GDM1 (cell line): ENCODE measurements around the gene ADIRF.
"Not testable (repeated sequence)": the region's sequence is repeated elsewhere in the genome, so short reads cannot be mapped to it uniquely, and the experiment has no call there.

Experiments
- DNase-seq: peaks from one replicate; lab custom pipeline; 2025; lab: John Stamatoyannopoulos, UW

ADIRF gene

DNA sequence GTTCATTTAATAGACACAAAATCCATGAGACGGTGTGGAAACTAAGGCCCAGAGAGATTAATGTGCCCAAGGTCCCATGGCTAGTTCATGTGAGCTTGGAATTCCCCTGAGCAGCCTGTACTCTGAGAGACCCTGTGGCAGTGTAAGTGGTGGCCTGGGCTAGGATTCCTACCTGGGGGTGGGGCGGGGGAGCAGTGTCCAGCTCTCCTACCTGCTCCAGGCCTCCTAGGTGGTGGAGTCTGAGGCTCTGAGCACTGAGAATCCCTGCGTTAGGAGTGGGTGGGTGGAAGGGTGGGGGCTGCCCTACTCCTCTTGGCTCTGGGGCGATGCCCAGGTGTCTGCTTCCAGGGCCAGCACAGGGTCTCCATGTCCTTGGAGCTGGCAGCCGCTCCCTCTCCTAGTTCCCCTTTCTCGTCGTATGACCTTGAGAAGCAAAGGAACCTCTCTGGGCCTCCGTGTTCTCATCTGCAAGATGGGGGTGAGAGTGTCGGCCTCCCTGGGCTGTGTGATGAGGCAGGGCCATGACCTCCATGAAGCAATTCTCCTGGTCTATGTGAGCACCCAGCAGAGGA lies 7.3 kb upstream of the ADIRF start:
- DNase-seq: no peak

DNA sequence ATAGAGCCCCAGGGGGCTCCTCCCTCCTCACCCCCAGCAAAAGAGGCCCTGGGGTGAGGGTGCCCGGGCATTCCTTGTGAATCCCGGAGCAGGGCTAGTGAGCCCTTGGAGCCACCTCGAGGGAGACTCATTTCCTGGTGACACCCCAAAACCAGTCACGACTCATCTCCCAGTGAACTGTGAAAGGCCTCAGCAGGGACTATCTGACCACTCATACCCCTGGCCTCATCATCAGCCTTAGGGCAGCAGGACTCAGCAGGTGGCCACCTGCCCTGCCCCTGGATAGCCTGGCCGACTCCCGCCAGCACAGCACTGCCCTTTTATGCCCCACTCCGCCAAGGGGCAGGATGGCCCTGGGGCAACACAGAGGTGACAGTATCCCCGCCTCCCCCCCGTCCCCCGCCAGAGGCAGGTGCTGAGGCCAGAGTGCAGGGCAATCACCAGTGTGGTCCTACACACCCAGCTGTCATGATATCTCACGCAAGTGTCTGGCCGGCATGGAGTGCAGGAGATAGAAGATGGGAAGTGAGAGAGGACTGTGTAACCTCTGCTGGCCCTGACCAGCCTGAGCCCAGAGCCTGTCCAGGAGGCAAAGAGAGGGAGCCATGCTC lies 6.7 kb upstream of the ADIRF start:
- DNase-seq: no peak

DNA sequence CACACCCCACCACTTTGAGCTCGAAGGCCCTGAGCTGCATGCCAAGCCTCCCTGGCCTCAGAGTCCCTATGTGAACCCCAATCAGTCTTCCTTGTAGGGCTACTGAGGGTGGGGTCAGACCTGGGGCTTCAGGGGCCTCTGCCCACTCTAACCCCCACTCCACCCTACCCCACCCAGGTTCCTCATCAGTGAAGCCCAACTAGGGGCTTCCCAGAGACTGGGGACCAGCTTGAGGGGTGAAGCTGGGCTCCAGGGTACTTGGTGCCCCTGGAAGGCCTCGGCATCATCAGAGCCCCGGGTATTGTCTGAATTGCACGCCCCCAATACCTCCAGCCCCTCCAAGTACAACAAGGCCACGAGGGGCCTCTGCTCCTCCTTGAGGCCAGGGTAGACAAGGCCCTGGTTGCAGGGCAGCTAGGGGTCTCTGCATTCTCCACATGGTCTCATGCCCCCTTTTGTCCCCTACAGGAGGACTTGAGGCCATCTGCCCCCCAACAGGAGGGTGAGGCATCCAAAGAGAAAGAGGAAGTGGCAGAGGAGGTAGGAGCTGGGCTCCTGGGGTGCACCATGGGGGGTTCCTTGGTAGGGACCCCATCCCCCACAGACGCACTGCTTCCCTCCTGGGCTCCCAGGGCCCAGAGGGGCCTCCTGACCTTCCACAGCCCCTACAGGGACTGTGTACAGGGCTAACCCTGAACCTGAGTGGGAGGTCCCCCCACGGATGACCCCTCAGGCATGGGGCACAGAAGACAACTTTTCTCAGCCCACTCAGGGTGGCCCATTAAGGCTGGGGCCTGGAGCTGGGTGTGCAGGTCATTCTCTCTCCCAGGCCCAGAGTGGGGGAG lies 5.9 kb upstream of the ADIRF start:
- no peak for DNase-seq

DNA sequence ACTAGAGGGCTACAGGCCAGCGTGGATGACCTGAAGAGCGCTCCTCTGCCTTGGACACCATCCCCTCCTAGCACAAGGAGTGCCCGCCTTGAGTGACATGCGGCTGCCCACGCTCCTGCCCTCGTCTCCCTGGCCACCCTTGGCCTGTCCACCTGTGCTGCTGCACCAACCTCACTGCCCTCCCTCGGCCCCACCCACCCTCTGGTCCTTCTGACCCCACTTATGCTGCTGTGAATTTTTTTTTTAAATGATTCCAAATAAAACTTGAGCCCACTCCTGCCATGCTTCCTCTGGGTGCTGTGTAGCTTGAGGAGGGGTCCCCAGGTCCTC lies 5.3 kb upstream of the ADIRF start:
- DNase-seq: no peak

DNA sequence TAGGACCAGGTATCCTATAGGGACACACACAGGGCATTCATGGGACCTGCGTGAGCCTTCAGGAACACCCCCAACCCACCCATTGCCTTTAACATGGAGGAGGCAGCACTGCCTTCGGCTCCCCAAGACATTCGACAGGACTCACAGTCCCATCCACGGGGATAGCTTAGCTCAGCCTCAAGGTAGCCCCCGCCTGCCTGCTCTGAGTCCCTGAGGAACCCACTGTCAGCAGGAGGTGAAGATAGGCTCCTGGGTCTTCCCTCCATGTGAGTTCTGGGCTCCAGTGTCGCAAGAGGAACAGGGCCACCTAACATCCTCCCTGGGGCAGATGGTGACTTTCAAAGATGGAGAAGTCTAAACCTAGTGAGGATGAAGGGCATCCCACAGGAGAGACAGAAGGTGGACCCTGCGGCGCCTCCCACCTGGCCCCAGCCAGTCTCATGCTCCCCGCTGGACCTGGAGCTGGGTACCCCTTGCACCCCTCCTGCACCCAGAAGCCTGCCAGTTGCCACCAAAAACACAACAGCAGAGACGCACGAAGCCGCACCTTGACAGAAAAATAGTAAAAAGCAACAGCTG lies 4.9 kb upstream of the ADIRF start:
- DNase-seq: no peak

DNA sequence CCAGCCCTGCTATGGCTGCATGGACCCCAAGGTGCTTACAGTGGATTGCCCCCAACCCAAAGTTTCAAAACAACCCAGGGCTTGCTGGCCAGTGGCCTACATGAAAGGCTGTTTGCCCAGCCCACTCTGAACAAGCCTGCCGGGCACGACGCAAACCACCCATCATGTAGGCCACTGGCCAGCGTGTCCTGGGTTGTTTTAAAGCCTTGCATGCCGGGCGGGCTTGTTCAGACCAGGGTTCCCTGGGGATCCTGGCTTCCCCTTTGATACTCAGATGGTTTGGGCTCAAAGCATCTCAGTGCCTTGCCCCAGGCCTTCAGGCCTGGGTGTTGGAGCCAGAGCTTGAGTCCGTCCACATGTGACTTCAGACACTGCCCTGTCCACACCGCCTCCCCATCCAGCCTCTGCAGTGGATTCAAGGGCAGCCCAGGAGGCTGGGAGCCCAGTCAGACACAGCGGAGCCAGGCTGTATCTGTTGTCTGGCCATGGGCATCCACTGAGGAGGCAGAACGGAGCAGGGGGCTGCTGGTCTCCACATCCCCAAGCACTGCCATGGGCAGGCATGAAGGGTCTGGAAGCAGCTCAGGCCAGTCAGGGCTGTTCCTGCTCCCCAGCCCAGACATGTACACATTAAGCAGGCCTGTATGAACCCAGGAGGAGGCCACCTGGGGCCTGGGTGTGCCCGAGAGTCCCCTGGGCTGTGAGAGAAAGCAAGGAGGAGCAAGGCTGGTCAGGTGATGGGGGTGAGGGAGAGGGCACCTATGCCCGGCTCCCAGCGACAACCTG lies 4.0 kb upstream of the ADIRF start:
- DNase-seq: no peak

DNA sequence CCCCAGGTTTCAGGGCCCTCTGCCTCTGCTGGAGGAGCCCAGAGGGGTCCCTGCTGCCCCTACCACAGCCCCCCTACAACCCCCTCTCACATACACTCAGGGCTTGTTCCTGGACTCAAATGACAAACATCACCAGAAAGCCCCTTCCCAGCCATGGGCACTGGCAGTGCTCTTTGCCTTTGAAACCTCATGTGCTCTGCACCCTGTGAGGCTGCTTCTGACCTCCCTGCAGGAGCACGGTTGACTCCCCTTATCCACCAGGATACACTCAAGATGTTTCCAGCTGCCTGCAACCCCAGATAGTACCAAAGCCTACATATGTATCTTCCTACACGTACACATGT lies 3.5 kb upstream of the ADIRF start:
- no peak for DNase-seq

DNA sequence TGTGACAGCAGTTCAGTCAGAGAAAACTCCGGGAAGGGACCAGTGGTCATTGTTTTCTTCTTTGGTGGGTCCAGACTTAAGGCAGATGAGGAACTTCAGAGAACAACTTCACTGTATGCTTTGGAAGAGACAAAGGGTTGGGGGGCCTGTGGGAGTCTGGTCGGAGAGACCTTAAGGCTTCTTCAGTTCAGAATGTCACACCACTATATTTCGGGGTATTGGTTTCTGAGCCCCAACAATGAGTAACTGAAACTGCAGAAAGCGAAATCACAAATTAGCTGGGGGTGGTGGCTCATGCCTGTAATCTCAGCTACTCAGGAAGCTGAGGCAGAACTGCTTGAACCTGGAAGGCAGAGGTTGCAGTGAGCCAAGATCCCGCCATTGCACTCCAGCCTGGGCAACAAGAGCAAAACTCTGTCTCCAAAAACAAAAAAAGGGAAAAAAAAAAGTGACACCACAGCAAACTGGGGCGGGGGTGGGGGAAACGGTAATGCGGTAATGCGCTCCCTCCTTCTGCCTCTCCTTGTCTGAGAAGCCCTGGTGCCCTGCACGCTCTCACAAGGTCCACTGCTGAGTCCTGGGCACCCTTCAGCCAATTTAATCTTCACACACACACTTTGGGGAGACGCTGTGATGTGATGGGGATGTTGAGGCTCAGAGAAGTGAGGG lies 2.2 kb upstream of the ADIRF start:
- no peak for DNase-seq

DNA sequence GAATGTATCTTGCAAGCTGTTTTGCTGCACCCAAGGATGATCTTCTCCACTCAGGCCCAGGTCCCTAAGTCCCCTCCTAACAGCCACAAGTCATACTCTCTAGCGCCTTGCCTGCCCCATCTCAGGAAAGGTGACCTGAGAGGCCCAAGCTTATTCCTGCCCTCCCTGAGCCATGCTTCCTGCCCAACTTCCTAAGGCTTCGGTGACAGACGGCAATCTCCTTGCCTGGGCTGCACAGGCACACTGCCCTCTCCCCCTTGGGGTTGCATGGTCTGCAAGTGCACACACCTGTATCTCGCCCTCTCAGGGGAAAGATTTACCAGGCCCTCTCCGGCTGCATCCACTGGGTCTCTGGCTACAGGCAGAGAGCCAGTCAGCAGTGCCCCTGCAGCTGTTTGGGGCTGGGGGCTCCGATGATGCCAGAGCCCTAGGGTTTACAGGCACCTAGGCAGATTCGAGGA lies 771 bp upstream of the ADIRF start:
- no peak for DNase-seq

DNA sequence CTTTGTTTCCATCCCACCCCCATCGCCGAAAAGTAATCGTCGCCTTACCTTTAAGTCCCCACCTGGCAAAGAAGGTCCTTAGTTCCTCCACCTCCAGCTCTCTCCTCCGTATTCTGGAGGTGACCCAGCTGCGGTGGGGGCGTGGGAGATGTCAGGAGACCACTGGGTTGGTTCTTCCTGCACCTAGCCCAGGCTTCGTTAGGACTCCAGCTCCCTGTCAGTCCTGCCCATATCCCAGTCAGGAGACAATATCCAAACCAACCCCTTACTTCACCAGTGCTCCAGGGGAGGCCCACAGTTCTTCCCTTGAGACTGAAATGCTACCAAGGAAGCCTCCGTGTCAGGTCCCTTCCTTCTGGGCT lies 693 bp downstream of the ADIRF start:
- no peak for DNase-seq

DNA sequence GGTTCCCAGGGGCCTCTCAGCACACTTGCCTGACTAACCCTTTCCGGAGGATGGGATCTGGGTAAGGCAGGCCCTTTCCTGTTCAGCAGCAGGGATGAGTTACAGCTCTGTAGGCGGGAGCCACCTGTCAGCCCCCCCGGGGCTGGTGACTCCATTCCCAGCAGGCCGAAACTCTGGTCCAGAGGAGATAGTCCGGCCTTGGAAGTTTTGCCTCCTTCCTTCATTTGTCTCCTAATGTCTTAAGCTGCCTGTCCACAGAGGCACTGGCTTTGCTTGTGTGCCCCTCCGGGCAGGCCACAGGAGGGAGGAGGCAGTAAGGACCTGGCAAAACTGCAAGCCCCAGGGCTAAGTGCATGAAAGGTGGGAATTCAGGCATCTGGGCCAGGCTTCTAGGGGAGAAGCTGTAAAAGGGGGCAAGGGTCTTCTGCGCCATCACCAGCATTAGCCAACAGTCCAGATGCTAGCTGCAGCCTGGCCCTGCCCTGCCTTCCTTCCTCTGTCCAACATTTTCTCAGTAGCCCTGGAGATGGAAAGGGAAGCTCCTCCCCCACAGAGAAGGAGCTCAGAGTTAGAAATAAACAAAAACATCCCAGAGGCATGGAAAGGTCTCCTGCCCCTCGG lies 1.2 kb downstream of the ADIRF start:
- DNase-seq: no peak

DNA sequence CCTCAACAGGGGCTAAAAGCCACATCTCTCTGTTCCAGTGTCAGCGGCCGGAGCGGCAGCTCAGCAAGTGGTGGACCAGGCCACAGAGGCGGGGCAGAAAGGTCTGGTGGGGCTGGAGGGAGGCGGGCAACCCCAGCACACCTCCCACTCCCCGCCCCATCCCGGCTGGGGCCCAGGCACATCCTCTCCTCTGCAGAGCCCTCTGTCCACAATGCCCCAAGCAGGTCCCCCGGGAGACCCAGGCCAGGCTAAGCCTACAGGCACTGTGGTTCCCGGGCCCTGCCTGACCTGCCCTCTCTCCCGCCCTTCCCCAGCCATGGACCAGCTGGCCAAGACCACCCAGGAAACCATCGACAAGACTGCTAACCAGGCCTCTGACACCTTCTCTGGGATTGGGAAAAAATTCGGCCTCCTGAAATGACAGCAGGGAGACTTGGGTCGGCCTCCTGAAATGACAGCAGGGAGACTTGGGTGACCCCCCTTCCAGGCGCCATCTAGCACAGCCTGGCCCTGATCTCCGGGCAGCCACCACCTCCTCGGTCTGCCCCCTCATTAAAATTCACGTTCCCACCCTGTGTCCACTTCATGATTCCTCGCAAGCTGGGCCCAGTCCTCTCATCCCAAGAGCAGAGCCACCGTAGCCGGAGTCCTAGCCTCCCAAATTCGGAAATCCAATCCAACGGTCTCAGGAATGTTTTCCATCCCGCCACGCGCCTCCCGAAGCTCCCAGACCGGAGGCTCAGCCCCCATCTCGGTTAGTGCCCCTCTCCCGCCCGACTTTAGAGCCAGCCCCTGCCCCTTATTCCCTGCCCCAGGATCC lies 2.1 kb downstream of the ADIRF start:
- DNase-seq: no peak

DNA sequence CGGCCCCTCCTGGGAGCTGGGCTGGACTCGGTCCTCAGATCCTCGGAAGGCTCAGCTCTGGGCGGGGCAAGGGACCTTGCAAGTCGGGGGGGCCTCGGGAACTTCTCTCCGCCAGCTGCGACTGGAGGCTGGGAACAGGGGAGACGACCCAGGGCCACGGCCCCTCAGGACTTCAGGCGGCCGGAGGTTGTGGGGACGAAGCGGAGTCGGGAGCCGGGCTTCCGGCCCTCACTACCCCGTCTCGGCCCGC lies 2.6 kb downstream of the ADIRF start:
- no peak for DNase-seq

DNA sequence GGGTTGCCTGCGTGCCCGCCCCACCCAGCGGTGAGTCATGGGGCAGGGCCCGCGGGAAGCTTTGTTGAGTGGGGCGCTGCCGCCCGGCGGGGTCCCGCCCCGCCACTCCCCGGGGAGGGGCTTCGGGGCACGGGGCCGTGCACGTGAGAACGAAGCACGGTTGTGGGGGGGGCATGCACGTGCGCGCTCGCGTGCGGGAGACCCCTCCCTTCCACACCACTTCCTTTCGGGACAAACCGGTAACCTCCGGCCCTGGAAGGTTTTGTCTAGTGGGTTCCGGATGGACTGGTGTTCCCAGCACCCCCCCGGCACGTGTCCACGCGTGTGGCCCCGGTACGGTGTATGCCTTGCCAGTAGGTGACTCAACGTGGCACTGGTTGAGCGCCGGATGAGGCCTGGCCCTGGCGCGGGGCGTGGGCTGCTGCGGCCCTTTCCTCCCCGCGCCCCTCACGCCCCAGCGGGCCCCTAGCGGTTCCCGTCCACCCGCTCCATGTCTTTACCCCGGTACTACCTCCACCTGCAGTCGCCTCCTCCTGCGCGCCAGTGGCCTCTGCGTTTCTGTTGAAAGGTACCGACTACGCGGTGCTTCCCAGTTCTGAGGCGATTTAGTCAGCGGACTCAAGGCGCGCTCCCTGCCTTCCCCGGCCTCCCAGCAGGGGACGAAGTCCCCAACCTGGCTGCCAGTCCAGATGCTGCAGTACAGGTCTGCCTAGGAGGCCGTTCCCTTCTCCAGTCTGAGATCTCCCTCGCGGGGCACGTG lies 3.1 kb downstream of the ADIRF start:
- no peak for DNase-seq

DNA sequence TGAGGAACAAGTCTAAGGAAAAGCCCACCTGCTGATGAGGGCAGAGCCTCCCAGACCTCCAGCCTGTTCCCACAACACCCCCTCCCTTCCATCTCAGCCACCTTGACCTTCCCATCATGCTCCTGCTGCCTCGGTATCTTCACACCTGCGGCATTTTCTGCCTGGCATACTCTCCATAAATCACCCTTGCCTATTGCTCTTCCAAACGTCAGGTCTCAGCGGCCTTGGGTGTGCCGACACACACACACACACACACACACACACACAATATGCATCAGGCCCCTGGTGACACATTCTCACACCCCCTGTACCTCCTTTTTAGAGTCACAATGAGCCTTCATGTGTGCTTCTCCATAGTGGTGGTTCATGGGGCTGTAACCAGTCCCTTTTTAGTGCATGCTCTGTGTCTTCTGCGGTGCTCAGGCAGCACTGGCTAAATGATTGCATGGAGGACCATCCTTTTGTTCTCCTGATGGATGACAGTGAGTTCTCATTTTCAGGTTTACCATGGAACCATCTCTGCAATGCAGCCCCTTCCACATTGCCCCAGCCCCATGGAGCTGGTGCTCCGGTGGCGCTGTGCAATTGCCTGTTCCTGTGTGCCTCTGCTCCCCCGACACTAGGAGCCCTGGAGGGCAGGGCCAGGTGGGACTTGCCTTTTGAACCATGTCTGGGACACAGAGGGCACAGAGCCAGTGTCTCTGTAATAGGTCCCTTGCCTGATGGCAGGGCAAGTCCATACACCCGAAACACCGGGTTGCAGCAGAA lies 4.5 kb downstream of the ADIRF start:
- DNase-seq: no peak

DNA sequence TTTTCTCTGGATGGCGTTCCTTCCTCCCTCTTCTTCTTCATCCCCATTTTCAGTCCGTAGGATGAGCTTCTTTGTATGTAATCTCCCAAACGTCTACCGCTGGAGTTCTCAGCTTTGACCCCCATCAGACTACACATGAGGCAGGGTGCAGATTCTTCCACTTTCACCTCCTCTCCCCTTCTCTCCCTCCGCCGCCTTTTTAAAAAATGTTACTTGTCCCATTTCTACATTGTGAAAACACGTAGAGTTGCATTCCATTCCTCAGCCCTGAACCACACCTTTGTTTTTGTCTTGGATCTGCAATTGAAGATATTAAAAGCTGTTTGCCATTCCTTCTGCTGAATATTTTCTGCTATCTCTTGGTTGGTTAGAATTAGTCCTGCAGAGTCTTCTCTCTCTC lies 6.2 kb downstream of the ADIRF start:
- no peak for DNase-seq

DNA sequence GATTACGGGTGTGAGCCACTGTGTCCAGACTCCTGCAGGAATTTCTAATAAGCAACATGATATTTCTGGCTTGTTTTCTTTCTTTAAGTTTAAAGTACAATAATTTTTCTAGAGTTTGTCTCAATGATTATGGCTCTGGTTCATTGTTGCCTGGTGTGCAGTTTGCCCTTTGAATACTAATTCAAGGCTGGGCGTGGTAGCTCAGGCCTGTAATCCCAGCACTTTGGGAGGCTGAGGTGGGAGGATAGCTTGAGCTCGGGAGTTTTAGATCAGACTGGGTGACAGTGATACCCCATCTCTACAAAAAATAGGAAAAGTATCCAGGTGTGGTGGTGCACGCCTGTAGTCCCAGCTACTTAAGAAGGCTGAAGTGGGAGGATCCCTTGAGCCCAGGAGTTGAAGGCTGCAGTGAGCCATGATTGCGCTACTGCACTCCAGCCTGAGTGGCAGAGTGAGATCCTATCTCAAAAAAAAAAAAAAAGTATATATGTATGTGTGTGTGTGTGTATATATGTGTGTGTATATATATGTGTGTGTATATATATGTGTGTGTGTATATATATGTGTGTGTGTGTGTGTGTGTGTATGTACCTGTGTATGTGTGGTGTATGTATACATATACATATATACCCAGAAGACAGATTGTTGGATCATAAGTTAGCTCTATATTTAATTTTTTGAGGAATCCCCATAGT lies 8.2 kb downstream of the ADIRF start:
- DNase-seq: no peak

DNA sequence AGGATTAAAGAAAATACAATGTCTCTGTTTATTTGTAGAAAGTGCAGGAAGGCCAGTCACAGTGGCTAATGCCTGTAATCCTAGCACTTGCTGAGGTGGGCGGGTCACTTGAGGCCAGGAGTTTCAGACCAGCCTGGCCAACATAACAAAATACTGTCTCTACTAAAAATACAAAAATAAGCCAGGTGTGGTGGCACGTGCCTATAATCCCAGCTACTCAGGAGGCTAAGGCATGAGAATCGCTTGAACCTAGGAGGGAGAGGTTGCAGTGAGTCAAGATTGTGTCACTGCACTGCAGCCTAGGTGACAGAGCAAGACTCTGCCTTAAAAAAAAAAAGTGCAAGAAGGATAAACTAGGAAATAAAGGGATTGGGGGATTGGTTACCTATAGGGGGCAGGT lies 10.2 kb downstream of the ADIRF start:
- not testable (repeated sequence) for DNase-seq

DNA sequence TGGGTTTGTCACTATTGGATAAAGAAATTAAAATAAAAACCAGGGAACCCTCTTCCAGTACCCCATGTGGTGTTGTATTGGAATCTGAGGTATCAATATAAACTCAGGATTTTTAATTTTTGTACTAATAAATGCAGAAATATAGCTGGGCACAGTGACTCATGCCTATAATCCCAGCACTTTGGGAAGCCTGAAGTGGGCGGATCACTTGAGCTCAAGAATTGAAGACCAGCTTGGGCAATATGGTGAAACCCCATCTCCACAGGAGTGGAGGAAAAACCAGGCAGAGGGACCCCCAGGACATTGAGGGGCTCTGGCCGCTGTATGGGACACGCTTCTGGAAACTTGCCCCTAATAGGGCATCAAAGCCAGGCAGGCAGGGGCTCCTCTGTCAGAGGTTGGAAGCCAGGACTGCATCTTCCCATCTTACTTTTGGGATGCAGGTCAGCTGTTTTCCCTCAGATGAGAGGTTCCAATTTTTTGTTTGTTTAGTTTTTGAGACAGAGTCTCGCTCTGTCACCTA lies 11.1 kb downstream of the ADIRF start:
- DNase-seq: no peak
